HG02763 (cell line): ENCODE measurements around the gene ACP5.
"Not testable (repeated sequence)": the region's sequence is repeated elsewhere in the genome, so short reads cannot be mapped to it uniquely, and the experiment has no call there.

Source experiments
- ATAC-seq: cut with Tn5 transposase; IDR thresholded peaks from one replicate; pipeline ENCODE4 v1.9.1; 2021; ENCODE audit warnings: mild to moderate bottlenecking, moderate library complexity; ENCODE audit not compliant: unreplicated experiment

Gene ACP5

DNA sequence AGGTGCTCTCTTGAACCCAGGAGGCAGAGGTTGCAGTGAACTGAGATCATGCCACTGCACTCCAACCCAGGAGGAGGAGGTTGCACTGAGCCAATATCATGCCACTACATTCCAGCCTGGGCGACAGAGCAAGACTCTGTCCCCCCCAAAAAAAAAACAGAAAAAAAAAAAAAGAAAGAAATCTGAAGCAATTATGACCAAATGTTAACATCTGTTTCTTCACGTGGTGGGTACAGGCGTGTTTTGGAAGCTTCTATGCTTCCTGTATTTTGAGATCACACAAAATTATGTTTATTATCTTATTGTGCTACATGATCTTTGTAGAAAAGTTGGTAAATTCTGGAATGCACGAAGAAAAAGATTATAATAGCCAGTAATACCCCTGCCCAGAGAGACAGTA is 2.7 kb upstream of the ACP5 start:
- no peak for ATAC-seq

DNA sequence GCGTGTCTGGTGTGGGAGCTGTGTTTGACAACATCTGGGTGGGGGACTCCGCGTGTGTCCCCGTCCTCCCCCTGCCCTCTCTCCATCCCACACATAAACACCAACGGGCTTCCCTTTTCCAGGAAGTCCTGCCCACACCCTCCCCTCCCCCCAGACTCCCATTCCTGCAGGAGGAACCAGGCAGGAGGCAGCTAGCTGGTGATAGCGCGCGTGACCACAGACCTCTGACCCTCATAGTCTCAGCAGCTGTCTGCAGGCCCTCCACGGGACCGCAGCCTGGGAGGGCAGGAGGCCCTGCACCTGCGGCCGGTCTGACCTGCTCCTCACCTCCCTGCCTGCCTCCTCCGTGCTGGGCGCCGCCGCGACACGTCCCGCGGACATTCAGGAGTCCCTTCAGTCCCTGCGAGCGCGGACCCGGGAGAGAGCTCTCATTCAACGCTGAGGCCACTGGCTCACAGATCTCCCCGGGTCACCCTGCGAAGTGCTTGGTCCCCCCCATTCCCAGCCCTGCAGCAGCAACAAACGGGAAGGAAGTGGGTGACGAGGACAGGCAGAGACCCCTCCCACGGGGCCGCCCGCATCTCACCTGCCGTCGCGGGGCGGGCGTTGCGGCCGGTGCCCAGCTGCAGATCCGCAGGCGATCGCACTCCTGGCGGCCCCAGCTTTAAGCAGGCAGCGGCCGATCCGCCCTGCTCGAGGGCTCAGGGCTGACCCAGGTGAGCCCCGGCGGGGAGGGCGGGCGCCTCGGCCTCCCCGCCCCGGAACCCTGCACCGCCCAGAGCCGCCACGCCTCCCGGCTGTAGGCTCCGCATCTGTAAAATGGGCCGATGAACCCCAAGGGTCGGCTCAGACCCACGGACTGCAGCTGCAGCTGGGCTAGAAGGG is 1.1 kb upstream of the ACP5 start:
- no peak for ATAC-seq

DNA sequence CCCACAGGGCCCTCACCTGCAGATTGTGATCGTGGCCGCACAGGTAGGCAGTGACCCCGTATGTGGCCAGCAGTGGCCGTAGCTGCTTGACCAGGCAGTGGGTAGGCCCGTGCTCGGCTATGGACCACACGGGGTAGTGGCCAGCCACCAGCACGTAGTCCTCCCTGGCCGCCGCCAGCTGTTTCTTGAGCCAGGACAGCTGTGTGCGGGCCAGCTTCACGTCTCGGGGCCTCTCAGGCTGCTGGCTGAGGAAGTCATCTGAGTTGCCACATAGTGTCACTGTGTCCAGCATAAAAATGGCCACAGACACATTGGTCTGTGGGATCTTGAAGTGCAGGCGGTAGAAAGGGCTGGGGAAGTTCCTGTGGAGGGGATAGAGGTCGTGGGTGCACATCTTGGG is 1.2 kb downstream of the ACP5 start:
- no peak for ATAC-seq

DNA sequence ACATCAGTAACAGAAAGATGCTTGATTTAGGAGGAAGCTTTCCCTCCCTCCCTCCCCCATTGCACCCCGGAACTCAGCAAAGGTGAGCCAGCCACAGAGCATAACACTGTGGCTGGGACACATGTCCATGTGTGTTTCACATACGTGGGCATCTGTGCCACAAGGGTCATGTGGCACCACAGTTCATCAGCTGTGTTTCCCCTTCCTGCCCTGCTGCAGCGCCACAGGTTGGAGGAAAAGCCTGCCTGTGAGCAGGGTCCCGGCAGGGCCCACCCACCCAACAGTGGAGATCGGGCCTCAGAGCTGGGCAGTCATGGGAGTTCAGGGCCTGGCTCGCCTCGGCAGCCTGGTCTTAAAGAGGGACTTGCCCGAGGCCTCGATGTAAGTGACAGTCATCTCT is 2.8 kb downstream of the ACP5 start:
- no peak for ATAC-seq

DNA sequence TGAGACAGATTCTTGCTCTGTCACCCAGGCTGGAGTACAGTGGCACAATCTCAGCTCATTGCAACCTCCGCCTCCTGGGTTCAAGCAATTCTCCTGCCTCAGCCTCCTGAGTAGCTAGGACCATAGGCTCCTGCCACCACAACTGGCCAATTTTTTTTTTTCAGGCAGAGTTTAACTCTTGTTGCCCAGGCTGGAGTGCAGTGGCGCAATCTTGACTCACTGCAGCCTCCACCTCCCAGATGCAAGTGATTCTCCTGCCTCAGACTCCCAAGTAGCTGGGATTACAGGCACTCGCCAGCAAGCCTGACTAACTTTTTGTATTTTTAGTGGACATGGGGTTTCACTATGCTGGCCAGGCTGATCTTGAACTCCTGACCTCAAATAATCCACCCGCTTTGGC is 3.7 kb downstream of the ACP5 start:
- ATAC-seq = not testable (repeated sequence)

DNA sequence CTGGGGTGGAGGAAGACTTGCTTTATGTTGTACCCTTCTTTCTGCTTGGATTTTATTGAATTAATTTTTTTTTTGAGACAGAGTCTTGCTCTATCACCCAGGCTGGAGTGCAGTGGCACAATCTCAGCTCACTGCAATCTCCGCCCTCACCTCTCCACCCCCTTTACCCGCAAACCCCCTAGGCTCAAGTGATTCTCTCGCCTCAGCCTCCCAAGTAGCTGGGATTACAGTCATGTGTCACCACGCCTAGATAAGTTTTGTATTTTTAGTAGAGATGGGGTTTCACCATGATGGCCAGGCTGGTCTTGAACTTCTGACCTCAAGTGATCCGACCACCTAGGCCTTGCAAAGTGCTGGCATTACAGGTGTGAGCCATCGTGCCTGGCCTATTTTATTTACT is 4.1 kb downstream of the ACP5 start:
- not testable (repeated sequence) for ATAC-seq

DNA sequence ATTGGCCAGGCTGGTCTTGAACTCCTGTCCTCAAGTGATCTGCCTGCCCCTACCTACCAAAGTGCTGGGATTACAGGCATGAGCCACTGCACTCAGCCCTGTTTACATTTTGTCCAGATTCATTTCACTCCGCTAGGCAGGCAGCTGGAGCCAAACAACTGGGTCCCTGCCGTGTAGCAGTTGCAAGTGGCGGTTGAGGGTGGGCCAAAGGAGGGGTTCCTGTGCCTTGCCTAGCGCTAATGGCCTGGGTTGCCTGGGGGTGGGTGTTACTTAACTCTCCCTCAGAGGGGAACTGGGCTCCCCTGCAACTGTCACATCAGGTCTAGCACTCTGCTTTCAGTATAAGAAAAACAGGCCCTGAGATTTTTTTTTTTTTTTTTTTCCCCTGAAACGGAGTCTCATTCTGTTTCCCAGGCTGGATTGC is 7.4 kb downstream of the ACP5 start:
- ATAC-seq = no peak

DNA sequence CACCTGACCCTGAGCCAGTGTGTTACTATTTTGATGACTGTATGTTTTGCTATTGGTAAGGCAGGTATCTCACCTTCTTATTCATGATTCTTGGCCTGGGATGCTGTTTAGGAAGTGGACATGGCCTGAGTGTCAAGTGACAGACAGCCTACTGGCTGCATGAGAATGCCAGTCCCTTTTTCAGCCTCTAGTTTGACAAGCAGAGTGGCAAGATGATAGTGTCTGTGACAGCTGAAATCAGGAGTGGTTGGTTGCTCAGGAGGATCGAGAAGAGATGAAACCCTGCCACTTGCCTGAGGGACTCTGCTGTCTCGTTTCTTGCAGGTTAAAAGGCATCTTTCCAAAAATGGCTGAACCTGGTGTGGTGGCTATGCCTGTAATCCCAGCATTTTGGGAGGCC is 11.3 kb downstream of the ACP5 start:
- no peak for ATAC-seq

DNA sequence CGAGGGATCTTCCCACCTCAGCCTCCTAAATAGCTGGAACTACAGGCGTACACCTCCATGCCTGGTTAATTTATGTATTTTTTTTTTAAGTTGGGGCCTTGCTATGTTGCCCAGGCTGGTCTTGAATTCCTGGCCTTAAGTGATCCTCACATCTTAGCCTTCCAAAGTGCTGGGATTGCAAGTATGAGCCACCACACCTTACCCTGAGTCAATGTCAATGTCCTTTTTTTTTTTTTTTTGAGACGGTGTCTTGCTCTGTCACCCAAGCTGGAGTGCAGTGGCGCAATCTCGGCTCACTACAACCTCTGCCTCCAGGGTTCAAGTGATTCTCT is 11.8 kb downstream of the ACP5 start:
- ATAC-seq = not testable (repeated sequence)

DNA sequence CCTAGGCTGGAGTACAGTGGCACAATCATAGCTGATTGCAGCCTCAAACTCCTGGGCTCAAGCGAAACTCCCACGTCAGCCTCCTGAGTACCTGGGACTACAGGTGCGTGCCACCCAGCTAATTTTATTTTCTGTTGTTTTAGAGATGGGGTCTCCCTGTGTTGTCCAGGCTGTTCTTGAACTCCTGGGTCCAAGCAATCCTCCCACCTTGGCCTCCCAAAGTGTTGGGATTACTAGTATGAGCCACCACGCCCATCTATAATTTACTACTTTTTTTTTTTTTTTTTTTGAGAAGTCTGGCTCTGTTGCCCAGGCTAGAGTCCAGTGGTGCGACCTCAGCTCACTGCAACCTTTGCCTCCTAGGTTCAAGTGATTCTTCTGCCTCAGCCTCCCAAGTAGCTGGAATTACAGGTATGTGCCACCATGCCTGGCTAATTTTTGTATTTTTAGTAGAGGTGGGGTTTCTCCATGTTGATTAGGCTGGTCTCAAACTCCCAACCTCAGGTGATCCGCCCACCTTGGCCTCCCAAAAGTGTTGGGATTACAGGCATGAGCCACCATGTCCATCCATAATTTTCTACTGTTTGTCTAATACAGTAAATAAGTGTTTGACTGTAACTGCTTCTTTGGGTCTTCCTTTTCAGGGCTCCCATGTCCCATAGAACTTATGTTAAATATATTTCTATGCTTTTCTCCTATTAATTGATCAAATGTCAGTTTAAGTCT is 13.2 kb downstream of the ACP5 start:
- ATAC-seq = not testable (repeated sequence)

DNA sequence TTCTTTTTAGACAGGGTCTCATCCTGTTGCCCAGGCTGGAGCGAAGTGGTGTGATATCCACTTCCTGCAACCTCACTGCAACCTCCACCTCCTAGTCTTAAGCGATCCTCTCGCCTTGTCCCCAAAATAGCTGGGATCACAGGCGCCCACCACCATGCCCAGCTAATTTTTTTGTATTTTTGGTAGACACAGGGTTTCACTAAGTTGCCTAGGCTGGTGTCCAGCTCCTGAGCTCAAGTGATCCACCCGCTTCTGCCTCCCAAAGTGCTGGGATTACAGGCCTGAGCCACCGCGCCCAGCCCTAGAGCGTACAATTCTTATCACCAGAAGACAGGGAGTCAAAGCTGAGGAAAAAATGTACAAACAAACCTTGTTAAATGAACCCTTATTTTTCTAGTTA is 13.9 kb downstream of the ACP5 start:
- ATAC-seq = no peak

DNA sequence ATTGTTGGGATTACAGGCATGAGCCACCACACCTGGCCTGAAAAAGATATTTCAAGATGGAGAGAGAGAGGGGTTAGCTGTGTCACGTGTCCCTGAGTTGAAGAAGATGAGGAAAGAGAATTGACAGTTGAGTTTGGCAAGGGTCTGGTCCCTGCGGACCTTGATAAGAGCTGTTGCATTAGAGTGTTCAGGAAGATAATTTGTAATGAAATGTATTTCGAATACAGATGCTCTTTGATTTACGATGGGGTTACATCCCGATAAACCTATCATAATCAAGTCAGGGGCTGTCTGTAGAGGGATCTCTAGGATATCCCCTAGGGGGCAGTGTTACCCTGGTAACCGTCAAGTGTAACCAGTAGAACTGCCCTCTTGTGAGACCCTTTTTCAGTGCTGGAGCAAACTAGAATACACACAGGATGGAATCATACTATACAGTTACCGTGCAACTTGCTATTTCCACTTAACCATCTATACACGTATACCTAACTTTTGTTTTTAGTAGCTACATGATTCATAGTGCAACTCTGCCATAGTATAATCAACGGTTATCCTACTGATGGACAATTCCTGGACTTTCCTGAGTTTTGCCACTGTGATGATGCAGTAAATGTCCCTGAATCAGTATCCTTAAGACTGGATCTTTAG is 16.9 kb downstream of the ACP5 start:
- no peak for ATAC-seq

DNA sequence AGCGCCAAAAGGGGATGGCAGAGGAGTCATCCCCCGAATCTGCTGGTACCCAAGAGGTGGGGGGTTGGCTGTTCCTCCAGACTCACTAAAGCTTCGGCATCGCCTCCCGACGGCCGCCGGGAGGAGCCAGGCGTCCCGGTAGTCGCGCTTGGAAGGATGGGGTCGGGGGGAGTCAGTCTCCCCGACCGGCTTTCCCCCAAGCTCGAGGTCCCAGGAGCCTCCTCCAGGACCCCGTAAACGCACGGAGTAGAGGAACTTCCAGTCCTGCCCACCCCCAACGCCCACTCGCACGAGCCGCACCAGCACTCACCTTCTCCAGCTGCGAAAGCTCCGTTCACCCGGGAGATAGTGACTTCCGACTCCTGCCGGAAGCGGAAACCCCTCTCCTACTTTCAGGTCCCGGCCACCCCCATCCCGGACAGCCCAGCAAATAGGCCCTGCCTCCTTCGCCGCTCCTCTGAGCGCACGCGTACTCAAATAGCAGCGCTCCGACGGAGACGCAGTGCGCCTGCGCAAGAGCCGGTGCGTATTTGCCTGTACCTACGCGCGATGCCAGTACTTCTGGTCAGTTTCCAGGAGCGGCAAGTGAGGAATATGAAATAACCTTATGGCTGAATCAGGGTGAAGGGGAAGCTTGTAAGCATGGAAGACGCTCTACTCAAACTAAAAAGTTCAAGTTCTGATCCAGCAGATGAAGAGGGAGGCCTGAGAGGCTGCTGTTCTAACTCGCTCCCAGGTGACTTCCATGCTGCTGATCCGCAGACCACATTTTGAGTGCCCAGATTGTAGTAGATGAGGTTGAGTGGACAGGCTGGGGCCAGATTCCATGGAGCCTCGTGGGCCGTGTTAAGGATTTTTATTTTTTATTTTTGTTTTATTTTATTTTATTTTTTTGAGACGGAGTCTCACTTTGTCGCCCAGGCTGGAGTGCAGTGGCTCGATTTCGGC is 18.3 kb downstream of the ACP5 start, which contains the start of gene ELOF1:
ELOF1 (minus strand) TSS at position 350 of the 948 bp plus-strand sequence. CDS start 4,883 bp downstream, outside the sequence.
- peak; percentile 77 for ATAC-seq

DNA sequence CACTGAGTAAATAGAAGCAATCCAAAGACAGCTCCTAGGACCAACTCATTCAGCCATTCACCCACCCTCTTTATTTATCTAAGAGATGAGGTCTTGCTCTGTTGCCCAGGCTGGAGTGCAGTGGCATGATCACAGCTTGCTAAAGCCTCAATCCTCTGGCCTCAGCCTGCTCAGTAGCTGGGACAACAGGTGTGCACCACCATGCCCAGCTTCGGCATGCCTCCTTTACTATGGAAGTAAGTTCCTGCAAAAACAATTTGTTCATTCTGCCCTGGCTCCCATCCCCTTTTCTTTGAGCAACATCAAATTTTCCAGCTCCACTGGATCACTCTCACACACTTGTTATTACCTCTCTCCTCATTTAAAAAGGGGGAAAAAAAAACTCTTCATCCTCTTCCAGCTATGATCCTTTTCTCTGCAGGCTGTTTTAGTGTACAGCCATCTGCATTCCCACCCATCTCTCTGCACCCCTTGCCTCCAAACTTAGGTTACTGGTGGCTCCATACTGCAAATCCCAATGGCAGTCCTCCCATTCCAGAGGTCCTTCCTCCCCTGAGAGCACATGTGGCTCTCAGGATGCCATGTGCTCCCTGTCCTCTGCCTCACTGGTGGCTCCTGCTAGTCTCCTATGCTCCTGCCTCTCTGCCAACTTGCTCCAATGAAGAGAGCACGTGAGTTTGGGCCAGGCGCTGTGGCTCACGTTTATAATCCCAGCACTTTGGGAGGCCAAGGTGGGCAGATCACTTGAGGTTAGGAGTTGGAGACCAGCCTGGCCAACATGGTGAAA is 20.6 kb downstream of the ACP5 start:
- ATAC-seq = no peak

DNA sequence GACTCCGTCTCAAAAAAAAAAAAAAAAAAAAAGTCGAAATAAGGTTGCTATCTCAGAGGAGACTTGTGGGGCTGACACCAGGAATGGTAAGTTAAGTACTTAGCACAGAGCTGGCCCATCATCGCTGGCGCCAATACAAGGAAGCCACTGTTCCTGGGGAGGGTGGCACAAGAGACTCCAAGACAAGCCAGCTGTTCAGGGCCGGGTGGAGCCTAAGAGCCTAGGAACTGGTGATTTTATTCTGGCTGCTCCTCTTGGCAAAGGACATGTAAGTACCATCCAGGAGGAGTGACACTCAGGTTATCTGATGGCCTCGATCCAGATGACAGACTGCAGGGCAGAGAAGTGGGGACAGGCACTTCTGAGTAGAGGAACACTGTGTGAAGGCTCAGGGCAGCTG is 22.2 kb downstream of the ACP5 start:
- ATAC-seq = no peak

DNA sequence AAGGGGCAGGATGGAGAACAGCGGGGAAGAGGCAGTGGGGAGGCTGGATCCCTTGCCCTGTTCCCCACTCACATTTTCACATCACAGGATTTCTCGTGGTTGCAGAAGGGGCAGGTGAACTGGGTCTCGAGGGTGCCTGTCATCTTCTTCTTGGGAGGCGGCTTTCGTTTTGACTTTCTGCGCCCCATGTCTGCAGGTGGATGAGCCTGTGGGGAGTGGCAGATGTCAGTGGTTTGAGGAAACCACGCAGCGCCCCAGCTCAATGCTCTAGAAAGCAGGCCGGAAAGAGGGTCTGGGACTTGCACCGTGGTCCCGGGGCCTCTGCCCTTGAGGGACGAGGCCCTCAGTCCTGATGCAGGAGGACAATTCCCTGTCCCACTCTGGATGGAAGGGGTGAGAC is 23.3 kb downstream of the ACP5 start:
- no peak for ATAC-seq

DNA sequence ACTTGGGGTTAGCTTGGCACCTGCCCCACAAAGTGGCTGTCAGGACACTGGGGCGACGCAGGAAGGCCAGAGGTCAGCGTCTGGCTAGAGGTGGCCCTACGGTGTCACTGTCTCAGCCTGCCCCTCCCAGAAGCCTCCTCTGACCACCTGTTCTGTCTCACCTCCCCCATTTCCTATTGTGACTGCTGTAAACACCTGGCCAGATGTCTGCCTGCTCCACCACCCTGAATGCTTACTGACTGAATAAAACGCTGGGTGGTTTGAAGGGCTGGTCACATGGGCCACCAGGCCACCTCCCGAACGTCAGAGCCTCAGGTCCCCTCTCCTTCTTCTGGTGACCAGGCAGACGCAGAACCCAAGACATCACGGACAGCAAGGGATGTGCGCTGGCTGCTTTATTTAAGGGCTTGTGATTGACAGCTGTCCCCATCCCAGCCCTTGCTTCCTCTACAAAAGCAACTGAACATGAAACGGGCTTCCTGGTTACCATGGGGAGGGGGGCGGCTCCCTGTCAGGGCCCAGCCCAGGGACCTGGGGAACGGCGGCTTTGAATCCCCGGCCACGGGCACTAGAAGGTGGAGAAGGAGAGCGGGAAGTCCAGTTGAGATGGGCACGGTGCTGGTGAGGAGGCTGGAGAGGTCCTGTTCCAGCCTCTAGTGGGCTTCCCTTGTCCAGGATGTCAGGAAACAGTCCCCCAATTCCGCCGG is 24.6 kb downstream of the ACP5 start:
- no peak for ATAC-seq

DNA sequence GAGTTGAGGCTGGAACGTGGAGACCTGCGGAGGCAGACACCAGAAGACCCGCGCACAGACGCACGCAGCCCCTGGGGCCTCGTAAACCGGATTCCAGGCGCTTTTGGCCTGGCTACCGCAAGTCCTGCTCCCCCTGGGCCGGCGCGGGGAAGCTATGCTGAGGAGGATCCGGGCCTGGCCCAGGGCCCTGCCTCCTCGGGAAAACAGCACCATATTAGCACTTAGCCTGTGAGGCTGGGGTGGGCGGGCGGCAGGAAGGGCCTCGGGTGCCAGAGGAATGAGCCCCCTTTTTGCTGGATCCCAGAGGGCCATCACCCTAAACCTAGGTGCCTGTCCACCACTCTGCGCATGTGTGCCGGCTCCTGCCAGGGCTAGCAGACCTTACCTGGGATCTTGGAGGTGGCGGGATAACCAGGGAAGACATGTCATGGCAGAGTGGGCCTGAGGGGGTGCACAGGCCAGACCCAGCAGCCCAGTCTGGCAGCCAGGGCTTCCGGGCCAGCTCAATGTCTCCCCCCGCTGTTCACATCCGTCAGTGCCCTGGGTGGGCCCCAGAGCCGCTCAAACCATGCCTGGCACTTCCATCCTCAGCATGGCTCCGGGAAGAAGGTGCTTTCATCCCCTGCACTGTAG is 25.7 kb downstream of the ACP5 start:
- ATAC-seq = no peak

DNA sequence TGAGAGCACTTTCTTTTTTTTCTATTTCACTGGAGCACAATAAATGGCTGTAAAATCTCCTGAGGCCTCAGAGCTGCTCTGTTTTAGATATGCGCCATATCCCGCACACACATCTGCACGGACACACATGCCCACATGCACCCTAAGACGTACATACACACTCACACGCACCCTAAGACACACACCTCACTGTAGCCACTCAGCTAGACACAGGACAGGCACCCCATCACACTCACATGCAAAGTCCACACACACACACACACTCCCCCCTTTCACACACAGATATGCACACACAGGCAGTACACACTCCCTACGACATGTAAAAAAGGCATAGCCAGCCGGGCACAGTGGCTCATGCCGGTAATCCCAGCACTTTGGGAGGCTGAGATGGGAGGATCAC is 27.2 kb downstream of the ACP5 start:
- ATAC-seq = no peak
